ENCODE measurements around the gene CD300C.
"Not testable (repeated sequence)": the region's sequence is repeated elsewhere in the genome, so short reads cannot be mapped to it uniquely, and the experiment has no call there.

Gene CD300C

GRCh38 chr17:74558882-74559519 is 13.1 kb upstream of the CD300C start:
- H3K36me3 ChIP-seq (ENCODE audit: control insufficient read depth, insufficient read depth, low read length): no peaks in the 10 kb centered on the region
- no peak overlapping the region for H3K27ac ChIP-seq (ENCODE audit: low read depth, low read length)
- no peak overlapping the region for H3K9ac ChIP-seq (ENCODE audit: low read length)

GRCh38 chr17:74558402-74558801 is 12.5 kb upstream of the CD300C start:
- not testable (repeated sequence) for H3K9ac ChIP-seq (ENCODE audit: low read length); H3K4me3 ChIP-seq (ENCODE audit: low read depth, low read length); H3K4me1 ChIP-seq (ENCODE audit: control insufficient read depth, insufficient read depth, low read length); H3K36me3 ChIP-seq (ENCODE audit: control insufficient read depth, insufficient read depth, low read length); H3K27ac ChIP-seq (ENCODE audit: low read depth, low read length); H3K27me3 ChIP-seq (ENCODE audit: control insufficient read depth, insufficient read depth, low read length)
- H3K9me3 ChIP-seq (ENCODE audit: control insufficient read depth, insufficient read depth, low read depth, low read length): peaks cover 21% of the 10 kb centered on the region

More at GRCh38 chr17:74558882-74559519, 13.1 kb upstream of the CD300C start:
- Histone ChIP-seq H3K4me1 (ENCODE audit: control insufficient read depth, insufficient read depth, low read length) (no peaks in the 10 kb centered on the region), H3K9me3 (ENCODE audit: control insufficient read depth, insufficient read depth, low read depth, low read length) (peaks cover 21% of the 10 kb centered on the region), H3K4me3 (ENCODE audit: low read depth, low read length) (no peak overlapping the region), H3K27me3 (ENCODE audit: control insufficient read depth, insufficient read depth, low read length) (peaks cover 10% of the 10 kb centered on the region; the same call in 1 of the 2 replicates)

GRCh38 chr17:74555427-74555940 is 9.6 kb upstream of the CD300C start:
- H3K36me3 ChIP-seq (ENCODE audit: control insufficient read depth, insufficient read depth, low read length): no peaks in the 10 kb centered on the region
- H3K9me3 ChIP-seq (ENCODE audit: control insufficient read depth, insufficient read depth, low read depth, low read length): peaks cover 21% of the 10 kb centered on the region
- H3K9ac ChIP-seq (ENCODE audit: low read length): no peak overlapping the region
- no peaks in the 10 kb centered on the region for H3K4me1 ChIP-seq (ENCODE audit: control insufficient read depth, insufficient read depth, low read length)
- H3K4me3 ChIP-seq (ENCODE audit: low read depth, low read length): no peak overlapping the region
- peaks cover 6% of the 10 kb centered on the region; the same call in 1 of the 2 replicates for H3K27me3 ChIP-seq (ENCODE audit: control insufficient read depth, insufficient read depth, low read length)
- no peak overlapping the region for H3K27ac ChIP-seq (ENCODE audit: low read depth, low read length)

GRCh38 chr17:74554909-74555308 is 9.0 kb upstream of the CD300C start:
- H3K27me3 ChIP-seq (ENCODE audit: control insufficient read depth, insufficient read depth, low read length): peaks cover 5% of the 10 kb centered on the region; the same call in 1 of the 2 replicates
- H3K9me3 ChIP-seq (ENCODE audit: control insufficient read depth, insufficient read depth, low read depth, low read length): peaks cover 21% of the 10 kb centered on the region

DNA sequence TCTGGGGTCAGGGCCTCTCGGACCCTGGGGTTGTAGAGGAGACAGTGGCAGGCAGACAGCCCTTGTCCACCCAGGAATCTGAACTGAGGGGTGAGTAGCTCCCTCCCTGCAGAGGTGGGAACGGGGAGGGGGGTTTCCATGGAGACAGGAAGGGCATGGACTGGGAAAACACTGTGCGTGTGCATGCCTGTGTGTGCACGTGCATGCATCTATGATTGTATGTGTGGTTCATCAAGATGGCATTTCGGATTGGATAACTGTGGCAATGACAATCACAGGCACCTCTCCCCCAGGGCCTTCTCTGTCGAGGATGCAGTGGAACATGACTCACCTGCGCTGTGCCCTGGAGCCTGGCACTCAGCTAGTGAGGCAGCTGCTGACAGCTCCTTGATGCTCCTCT is 6.1 kb upstream of the CD300C start:
- Histone ChIP-seq H3K36me3 (ENCODE audit: control insufficient read depth, insufficient read depth, low read length) (no peaks in the 10 kb centered on the region), H3K27ac (ENCODE audit: low read depth, low read length) (no peak overlapping the region), H3K27me3 (ENCODE audit: control insufficient read depth, insufficient read depth, low read length) (peaks cover 5% of the 10 kb centered on the region; the same call in 1 of the 2 replicates), H3K4me3 (ENCODE audit: low read depth, low read length) (no peak overlapping the region), H3K9me3 (ENCODE audit: control insufficient read depth, insufficient read depth, low read depth, low read length) (peaks cover 6% of the 10 kb centered on the region), H3K9ac (ENCODE audit: low read length) (no peak overlapping the region), H3K4me1 (ENCODE audit: control insufficient read depth, insufficient read depth, low read length) (no peaks in the 10 kb centered on the region)

More at GRCh38 chr17:74554909-74555308, 9.0 kb upstream of the CD300C start:
- Histone ChIP-seq H3K27ac (ENCODE audit: low read depth, low read length) (no peak overlapping the region), H3K36me3 (ENCODE audit: control insufficient read depth, insufficient read depth, low read length) (no peaks in the 10 kb centered on the region), H3K4me1 (ENCODE audit: control insufficient read depth, insufficient read depth, low read length) (no peaks in the 10 kb centered on the region), H3K9ac (ENCODE audit: low read length) (no peak overlapping the region), H3K4me3 (ENCODE audit: low read depth, low read length) (no peak overlapping the region)

- H3K27me3 ChIP-seq (ENCODE audit: control insufficient read depth, insufficient read depth, low read length): peaks cover 5% of the 10 kb centered on the region; the same call in 1 of the 2 replicates
Observed at GRCh38 chr17:74550602-74551001, 4.7 kb upstream of the CD300C start.

DNA sequence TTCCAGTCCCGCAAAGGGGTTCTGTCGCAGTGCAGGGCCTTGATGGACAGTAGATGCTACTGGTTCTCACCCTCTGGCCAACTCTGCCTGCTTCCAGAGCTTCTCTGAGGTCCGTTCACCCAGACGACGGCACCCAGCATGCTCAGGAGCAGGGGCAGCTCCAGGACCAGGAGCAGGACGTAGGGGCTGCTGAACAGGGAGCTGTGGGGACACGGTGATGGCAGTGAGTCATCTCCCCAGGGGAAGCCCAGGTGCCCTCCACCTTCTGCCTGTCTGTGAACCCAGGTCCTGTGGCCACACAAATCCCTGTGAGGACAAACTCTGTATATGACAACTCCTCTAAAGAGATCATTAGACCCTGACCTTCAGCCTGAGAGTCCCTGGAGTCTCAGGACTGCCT is 3.4 kb upstream of the CD300C start:
- Histone ChIP-seq H3K9ac (ENCODE audit: low read length) (no peak overlapping the region), H3K36me3 (ENCODE audit: control insufficient read depth, insufficient read depth, low read length) (no peaks in the 10 kb centered on the region), H3K4me1 (ENCODE audit: control insufficient read depth, insufficient read depth, low read length) (no peaks in the 10 kb centered on the region), H3K27me3 (ENCODE audit: control insufficient read depth, insufficient read depth, low read length) (peaks cover 5% of the 10 kb centered on the region; the same call in 1 of the 2 replicates), H3K4me3 (ENCODE audit: low read depth, low read length) (no peak overlapping the region), H3K9me3 (ENCODE audit: control insufficient read depth, insufficient read depth, low read depth, low read length) (no peaks in the 10 kb centered on the region), H3K27ac (ENCODE audit: low read depth, low read length) (no peak overlapping the region)

More at GRCh38 chr17:74550602-74551001, 4.7 kb upstream of the CD300C start:
- H3K36me3 ChIP-seq (ENCODE audit: control insufficient read depth, insufficient read depth, low read length): no peaks in the 10 kb centered on the region
- H3K4me1 ChIP-seq (ENCODE audit: control insufficient read depth, insufficient read depth, low read length): no peaks in the 10 kb centered on the region
- no peak overlapping the region for H3K27ac ChIP-seq (ENCODE audit: low read depth, low read length)
- H3K4me3 ChIP-seq (ENCODE audit: low read depth, low read length): no peak overlapping the region
- no peak overlapping the region for H3K9ac ChIP-seq (ENCODE audit: low read length)
- no peaks in the 10 kb centered on the region for H3K9me3 ChIP-seq (ENCODE audit: control insufficient read depth, insufficient read depth, low read depth, low read length)

- Histone ChIP-seq H3K4me3 (ENCODE audit: low read depth, low read length) (no peak overlapping the region), H3K4me1 (ENCODE audit: control insufficient read depth, insufficient read depth, low read length) (no peaks in the 10 kb centered on the region), H3K36me3 (ENCODE audit: control insufficient read depth, insufficient read depth, low read length) (no peaks in the 10 kb centered on the region), H3K9ac (ENCODE audit: low read length) (no peak overlapping the region), H3K9me3 (ENCODE audit: control insufficient read depth, insufficient read depth, low read depth, low read length) (no peaks in the 10 kb centered on the region), H3K27ac (ENCODE audit: low read depth, low read length) (no peak overlapping the region), H3K27me3 (ENCODE audit: control insufficient read depth, insufficient read depth, low read length) (peaks cover 2% of the 10 kb centered on the region; the same call in 1 of the 2 replicates)
Observed at GRCh38 chr17:74547736-74548135, 1.8 kb upstream of the CD300C start.

GRCh38 chr17:74547264-74547663 is 1.3 kb upstream of the CD300C start:
- H3K36me3 ChIP-seq (ENCODE audit: control insufficient read depth, insufficient read depth, low read length): no peaks in the 10 kb centered on the region
- no peak overlapping the region for H3K4me3 ChIP-seq (ENCODE audit: low read depth, low read length)
- no peaks in the 10 kb centered on the region for H3K4me1 ChIP-seq (ENCODE audit: control insufficient read depth, insufficient read depth, low read length)
- no peaks in the 10 kb centered on the region; the same call in 1 of the 2 replicates for H3K27me3 ChIP-seq (ENCODE audit: control insufficient read depth, insufficient read depth, low read length)
- H3K9ac ChIP-seq (ENCODE audit: low read length): no peak overlapping the region
- H3K9me3 ChIP-seq (ENCODE audit: control insufficient read depth, insufficient read depth, low read depth, low read length): no peaks in the 10 kb centered on the region
- no peak overlapping the region for H3K27ac ChIP-seq (ENCODE audit: low read depth, low read length)

- no peaks in the 10 kb centered on the region; the same call in 1 of the 2 replicates for H3K27me3 ChIP-seq (ENCODE audit: control insufficient read depth, insufficient read depth, low read length)
- H3K36me3 ChIP-seq (ENCODE audit: control insufficient read depth, insufficient read depth, low read length): no peaks in the 10 kb centered on the region
- H3K9me3 ChIP-seq (ENCODE audit: control insufficient read depth, insufficient read depth, low read depth, low read length): no peaks in the 10 kb centered on the region
- H3K4me1 ChIP-seq (ENCODE audit: control insufficient read depth, insufficient read depth, low read length): no peaks in the 10 kb centered on the region
- H3K9ac ChIP-seq (ENCODE audit: low read length): no peak overlapping the region
- no peak overlapping the region for H3K27ac ChIP-seq (ENCODE audit: low read depth, low read length)
- no peak overlapping the region for H3K4me3 ChIP-seq (ENCODE audit: low read depth, low read length)
Observed at GRCh38 chr17:74546586-74546985, 671 bp upstream of the CD300C start.

- Histone ChIP-seq H3K4me1 (ENCODE audit: control insufficient read depth, insufficient read depth, low read length) (no peaks in the 10 kb centered on the region), H3K4me3 (ENCODE audit: low read depth, low read length) (no peak overlapping the region), H3K9me3 (ENCODE audit: control insufficient read depth, insufficient read depth, low read depth, low read length) (no peaks in the 10 kb centered on the region), H3K27me3 (ENCODE audit: control insufficient read depth, insufficient read depth, low read length) (peaks cover 3% of the 10 kb centered on the region; the same call in 1 of the 2 replicates), H3K9ac (ENCODE audit: low read length) (no peak overlapping the region), H3K36me3 (ENCODE audit: control insufficient read depth, insufficient read depth, low read length) (no peaks in the 10 kb centered on the region), H3K27ac (ENCODE audit: low read depth, low read length) (no peak overlapping the region)
Observed at GRCh38 chr17:74544991-74545842, 698 bp downstream of the CD300C start.
